Left ventricle myocardium inferior (tissue), 1 donor: ENCODE results near the gene PCDHB7. TPM values are rescaled to one million over a fixed set of nuclear protein-coding genes. Genes with fewer than 3 reads are reported as not detected.
"Not testable (repeated sequence)": the region's sequence is repeated elsewhere in the genome, so short reads cannot be mapped to it uniquely, and the experiment has no call there.

Source experiments
- DNase-seq: peaks from one replicate; pipeline ENCODE4 v3.0.0-alpha.2; 2020
- H3K27ac ChIP-seq: fragments of 200-600 bp; replicated peaks from 2 replicates; pipeline ENCODE4 v1.8.0; 2021
- H3K27me3 ChIP-seq: fragments of 200-600 bp; 2 replicates; pipeline ENCODE4 v1.8.0; 2021; ENCODE audit warnings: low read depth
- H3K36me3 ChIP-seq: fragments of 200-600 bp; 2 replicates; pipeline ENCODE4 v1.8.0; 2021
- H3K4me1 ChIP-seq: fragments of 200-600 bp; 2 replicates; pipeline ENCODE4 v1.8.0; 2021
- H3K4me3 ChIP-seq: fragments of 200-600 bp; 2 replicates; pipeline ENCODE4 v1.8.0; 2021; ENCODE audit warnings: mild to moderate bottlenecking, moderate library complexity
- H3K9me3 ChIP-seq: fragments of 200-600 bp; replicated peaks from 2 replicates; pipeline ENCODE4 v1.8.0; 2021
- intact Hi-C: fragments of 100-400 bp; cut with micrococcal nuclease; formaldehyde crosslinking; loops from one replicate; pipeline ENCODE4 v1.11.0; 2022
- total RNA-seq: library from RNA; stranded (reverse); fragmentation: NEBNext Ultra II Directional; extraction: Animal tissue kit (Norgen Biotek cat#: 25700); gene quantifications from one replicate; pipeline ENCODE4 v1.2.1, GENCODE V29; 2021
- TF ChIP-seq, protein P1 (sequence below): fragments of 200-600 bp; IDR thresholded peaks from 2 replicates; pipeline ENCODE4 v1.8.0; 2021; ENCODE audit warnings: antibody characterized with exemption, mild to moderate bottlenecking, borderline replicate concordance
- donor health status: DM: no; HTN: yes; CAD: no; lungs with severe emphysema.

The PCDHB7 gene
- total RNA-seq, 1 donor from 2014 or later = 0.55 TPM

DNA sequence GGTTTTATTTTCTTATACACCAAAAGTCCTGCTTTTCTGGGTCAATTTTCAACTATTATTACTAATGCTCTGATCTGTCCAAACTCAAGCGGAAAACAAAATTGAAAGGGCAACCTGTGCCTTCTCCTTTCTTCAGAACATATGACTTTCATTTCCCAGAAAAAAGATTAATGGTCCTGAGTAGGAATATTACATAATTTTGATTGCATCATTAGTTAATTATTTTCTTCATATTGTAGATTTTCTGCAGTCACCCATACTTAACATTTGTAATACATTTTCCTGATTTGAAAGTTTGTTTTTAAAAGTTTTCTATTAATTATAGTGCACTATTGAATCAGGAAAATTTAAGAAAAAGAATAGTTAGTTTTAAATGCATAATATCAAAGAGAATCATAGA, 3.5 kb downstream of the PCDHB7 start:
- H3K27ac ChIP-seq = no peak overlapping the region
- peaks cover 8% of the 10 kb centered on the region for H3K36me3 ChIP-seq
- TF ChIP-seq, protein P1, sequence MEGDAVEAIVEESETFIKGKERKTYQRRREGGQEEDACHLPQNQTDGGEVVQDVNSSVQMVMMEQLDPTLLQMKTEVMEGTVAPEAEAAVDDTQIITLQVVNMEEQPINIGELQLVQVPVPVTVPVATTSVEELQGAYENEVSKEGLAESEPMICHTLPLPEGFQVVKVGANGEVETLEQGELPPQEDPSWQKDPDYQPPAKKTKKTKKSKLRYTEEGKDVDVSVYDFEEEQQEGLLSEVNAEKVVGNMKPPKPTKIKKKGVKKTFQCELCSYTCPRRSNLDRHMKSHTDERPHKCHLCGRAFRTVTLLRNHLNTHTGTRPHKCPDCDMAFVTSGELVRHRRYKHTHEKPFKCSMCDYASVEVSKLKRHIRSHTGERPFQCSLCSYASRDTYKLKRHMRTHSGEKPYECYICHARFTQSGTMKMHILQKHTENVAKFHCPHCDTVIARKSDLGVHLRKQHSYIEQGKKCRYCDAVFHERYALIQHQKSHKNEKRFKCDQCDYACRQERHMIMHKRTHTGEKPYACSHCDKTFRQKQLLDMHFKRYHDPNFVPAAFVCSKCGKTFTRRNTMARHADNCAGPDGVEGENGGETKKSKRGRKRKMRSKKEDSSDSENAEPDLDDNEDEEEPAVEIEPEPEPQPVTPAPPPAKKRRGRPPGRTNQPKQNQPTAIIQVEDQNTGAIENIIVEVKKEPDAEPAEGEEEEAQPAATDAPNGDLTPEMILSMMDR = no peak
- intact Hi-C loops = no loop called here
- no peaks in the 10 kb centered on the region for H3K4me1 ChIP-seq
- H3K9me3 ChIP-seq = peaks cover 85% of the 10 kb centered on the region
- no peak for DNase-seq
- no peak overlapping the region for H3K4me3 ChIP-seq
- H3K27me3 ChIP-seq = peaks cover 78% of the 10 kb centered on the region

DNA sequence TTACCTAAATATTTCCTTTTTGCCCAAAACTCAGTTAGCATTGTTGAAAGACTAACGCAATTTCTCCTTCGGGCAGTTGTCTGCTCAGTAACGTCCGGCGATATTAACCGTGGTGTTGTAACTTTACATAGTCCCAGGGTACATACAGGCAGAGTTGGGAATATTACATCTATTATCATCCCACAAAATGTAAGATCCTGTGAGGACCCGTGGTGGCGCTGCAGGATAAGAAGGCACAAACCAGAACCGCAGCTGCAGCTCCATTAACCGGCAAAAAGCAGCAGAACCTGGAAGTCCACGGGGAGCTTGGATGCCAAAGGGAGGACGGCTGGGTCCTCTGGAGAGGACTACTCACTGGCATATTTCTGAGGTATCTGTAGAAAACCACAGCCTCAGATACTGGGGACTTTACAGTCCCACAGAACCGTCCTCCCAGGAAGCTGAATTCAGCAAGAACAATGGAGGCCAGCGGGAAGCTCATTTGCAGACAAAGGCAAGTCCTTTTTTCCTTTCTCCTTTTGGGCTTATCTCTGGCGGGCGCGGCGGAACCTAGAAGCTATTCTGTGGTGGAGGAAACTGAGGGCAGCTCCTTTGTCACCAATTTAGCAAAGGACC, 5.2 kb downstream of the PCDHB7 start, which contains the start of gene PCDHB8:
PCDHB8 (plus strand) TSS at position 214 of the 615 bp plus-strand sequence; CDS start at position 459, 245 bp downstream.
- H3K36me3 ChIP-seq, H3K4me1 ChIP-seq, intact Hi-C loops, H3K27ac ChIP-seq, DNase-seq: not testable (repeated sequence)
- TF ChIP-seq, protein P1 = peak; percentile 51
- H3K27me3 ChIP-seq = peaks cover 77% of the 10 kb centered on the region
- H3K4me3 ChIP-seq = peak within 1 kb of the TSS; percentile 51
- peaks cover 91% of the 10 kb centered on the region for H3K9me3 ChIP-seq

DNA sequence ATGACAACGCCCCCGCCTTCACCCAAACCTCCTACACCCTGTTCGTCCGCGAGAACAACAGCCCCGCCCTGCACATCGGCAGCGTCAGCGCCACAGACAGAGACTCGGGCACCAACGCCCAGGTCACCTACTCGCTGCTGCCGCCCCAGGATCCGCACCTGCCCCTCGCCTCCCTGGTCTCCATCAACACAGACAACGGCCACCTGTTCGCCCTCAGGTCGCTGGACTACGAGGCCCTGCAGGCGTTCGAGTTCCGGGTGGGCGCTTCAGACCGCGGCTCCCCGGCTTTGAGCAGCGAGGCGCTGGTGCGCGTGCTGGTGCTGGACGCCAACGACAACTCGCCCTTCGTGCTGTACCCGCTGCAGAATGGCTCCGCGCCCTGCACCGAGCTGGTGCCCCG, 6.9 kb downstream of the PCDHB7 start:
- H3K4me1 ChIP-seq, H3K4me3 ChIP-seq, H3K27ac ChIP-seq, DNase-seq, intact Hi-C loops: not testable (repeated sequence)
- peaks cover 67% of the 10 kb centered on the region for H3K27me3 ChIP-seq
- peaks cover 13% of the 10 kb centered on the region for H3K36me3 ChIP-seq
- peaks cover 89% of the 10 kb centered on the region for H3K9me3 ChIP-seq

DNA sequence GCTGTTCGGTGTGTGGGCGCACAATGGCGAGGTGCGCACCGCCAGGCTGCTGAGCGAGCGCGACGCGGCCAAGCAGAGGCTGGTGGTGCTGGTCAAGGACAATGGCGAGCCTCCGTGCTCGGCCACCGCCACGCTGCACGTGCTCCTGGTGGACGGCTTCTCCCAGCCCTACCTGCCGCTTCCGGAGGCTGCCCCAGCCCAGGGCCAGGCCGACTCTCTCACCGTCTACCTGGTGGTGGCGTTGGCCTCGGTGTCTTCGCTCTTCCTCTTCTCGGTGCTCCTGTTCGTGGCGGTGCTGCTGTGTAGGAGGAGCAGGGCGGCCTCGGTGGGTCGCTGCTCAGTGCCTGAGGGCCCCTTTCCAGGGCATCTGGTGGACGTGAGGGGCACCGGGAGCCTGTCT, 7.4 kb downstream of the PCDHB7 start:
- Histone ChIP-seq H3K27me3 (peaks cover 67% of the 10 kb centered on the region), H3K9me3 (peaks cover 89% of the 10 kb centered on the region), H3K36me3 (peaks cover 12% of the 10 kb centered on the region)
- intact Hi-C loops, H3K4me1 ChIP-seq, H3K4me3 ChIP-seq, H3K27ac ChIP-seq, DNase-seq: not testable (repeated sequence)

DNA sequence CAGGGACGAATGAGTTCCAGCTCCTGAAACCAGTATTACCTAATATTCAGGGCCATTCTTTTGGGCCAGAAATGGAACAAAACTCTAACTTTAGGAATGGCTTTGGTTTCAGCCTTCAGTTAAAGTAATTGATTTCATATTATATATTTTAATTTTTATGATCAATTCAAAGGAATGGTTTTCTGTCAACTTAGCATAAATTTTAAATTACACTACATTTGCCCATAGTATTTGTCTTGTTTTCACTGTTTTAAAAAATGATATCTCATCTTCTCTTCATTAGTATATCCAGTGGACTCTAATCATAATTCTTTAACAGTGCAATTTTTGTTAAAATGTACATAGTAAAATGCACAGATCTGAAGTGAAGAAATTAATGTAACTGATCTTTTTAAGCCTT, 7.9 kb downstream of the PCDHB7 start:
- Histone ChIP-seq H3K27ac (no peak overlapping the region), H3K4me1 (no peaks in the 10 kb centered on the region), H3K36me3 (peaks cover 15% of the 10 kb centered on the region), H3K4me3 (no peak overlapping the region), H3K27me3 (peaks cover 67% of the 10 kb centered on the region), H3K9me3 (peaks cover 89% of the 10 kb centered on the region)
- intact Hi-C loops = no loop called here
- TF ChIP-seq, protein P1 = no peak
- no peak for DNase-seq

DNA sequence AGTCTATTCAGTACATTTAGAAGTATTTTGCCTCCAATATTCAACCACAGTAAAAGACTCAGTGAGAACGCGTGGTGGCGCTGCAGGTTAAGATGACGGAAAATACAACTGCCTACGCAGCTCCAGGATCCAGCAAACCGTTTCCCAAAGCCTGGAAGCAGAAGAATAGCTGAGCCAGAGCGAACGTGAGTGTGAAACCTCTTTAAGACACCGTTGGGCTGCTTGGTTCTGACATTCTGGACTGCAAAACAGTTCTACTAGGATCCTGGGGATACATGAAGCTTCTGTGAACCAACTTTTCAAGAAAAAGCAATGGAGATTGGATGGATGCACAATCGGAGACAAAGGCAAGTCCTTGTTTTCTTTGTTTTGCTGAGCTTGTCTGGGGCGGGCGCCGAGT, 9.8 kb downstream of the PCDHB7 start, which contains the start of gene PCDHB16:
PCDHB16 (plus strand) TSS at position 140 of the 400 bp plus-strand sequence; CDS start at position 313, 173 bp downstream.
- peak within 1 kb of the TSS; percentile 43 for H3K27ac ChIP-seq

DNA sequence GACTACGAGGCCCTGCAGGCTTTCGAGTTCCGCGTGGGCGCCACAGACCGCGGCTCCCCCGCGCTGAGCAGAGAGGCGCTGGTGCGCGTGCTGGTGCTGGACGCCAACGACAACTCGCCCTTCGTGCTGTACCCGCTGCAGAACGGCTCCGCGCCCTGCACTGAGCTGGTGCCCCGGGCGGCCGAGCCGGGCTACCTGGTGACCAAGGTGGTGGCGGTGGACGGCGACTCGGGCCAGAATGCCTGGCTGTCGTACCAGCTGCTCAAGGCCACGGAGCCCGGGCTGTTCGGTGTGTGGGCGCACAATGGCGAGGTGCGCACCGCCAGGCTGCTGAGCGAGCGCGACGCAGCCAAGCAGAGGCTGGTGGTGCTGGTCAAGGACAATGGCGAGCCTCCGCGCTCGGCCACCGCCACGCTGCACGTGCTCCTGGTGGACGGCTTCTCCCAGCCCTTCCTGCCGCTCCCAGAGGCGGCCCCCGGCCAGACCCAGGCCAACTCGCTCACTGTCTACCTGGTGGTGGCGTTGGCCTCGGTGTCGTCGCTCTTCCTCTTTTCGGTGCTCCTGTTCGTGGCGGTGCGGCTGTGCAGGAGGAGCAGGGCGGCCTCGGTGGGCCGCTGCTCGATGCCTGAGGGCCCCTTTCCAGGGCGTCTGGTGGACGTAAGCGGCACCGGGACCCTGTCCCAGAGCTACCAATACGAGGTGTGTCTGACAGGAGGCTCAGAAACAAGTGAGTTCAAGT, 11.8 kb downstream of the PCDHB7 start:
- H3K27ac ChIP-seq, H3K4me1 ChIP-seq, H3K4me3 ChIP-seq, intact Hi-C loops, DNase-seq: not testable (repeated sequence)
- Histone ChIP-seq H3K9me3 (peaks cover 90% of the 10 kb centered on the region), H3K27me3 (peaks cover 47% of the 10 kb centered on the region), H3K36me3 (peaks cover 21% of the 10 kb centered on the region)

More for the DNA sequence above, 9.8 kb downstream of the PCDHB7 start, which contains the start of gene PCDHB16:
- DNase-seq = no peak
- Histone ChIP-seq H3K9me3 (peaks cover 89% of the 10 kb centered on the region), H3K36me3 (peaks cover 21% of the 10 kb centered on the region), H3K4me1 (no peaks in the 10 kb centered on the region), H3K27me3 (peaks cover 49% of the 10 kb centered on the region), H3K4me3 (peak within 1 kb of the TSS; percentile 57)
- intact Hi-C loops = no loop called here
- TF ChIP-seq, protein P1 = peak; percentile 54
